ENCODE results near the gene RABEP1.

RABEP1 gene

GRCh38 chr17:5378566-5379207 lies 96.6 kb downstream of the RABEP1 start:
- H3K9ac ChIP-seq: no peak overlapping the region
- TF ChIP-seq Cebpa-rat (IDR thresholded peaks at IDR 0.05): no peak
- peaks cover 10% of the 10 kb centered on the region for H3K4me1 ChIP-seq
- H3K36me3 ChIP-seq: peaks cover 99% of the 10 kb centered on the region
- no peaks in the 10 kb centered on the region for H4K20me1 ChIP-seq
- no peak overlapping the region for H3K27ac ChIP-seq
- H3K9me3 ChIP-seq: no peaks in the 10 kb centered on the region
- no peak overlapping the region for H3K4me3 ChIP-seq
- H3K27me3 ChIP-seq: no peaks in the 10 kb centered on the region
- no peak overlapping the region for H3K4me2 ChIP-seq

GRCh38 chr17:5379351-5380107 lies 97.4 kb downstream of the RABEP1 start:
- Histone ChIP-seq H3K4me3 (no peak overlapping the region), H3K27ac (no peak overlapping the region), H3K4me1 (0 out of 2 replicates have a peak, but pooled peaks cover 2% of the 10 kb centered on the region), H3K9ac (no peak overlapping the region), H3K36me3 (peaks cover 99% of the 10 kb centered on the region), H4K20me1 (no peaks in the 10 kb centered on the region), H3K4me2 (no peak overlapping the region), H3K27me3 (no peaks in the 10 kb centered on the region), H3K9me3 (no peaks in the 10 kb centered on the region)
- no peak for TF ChIP-seq Cebpa-rat (IDR thresholded peaks at IDR 0.05)

- Histone ChIP-seq H4K20me1 (no peaks in the 10 kb centered on the region), H3K4me3 (no peak overlapping the region), H3K4me1 (no peaks in the 10 kb centered on the region), H3K9ac (no peak overlapping the region), H3K36me3 (peaks cover 99% of the 10 kb centered on the region), H3K9me3 (no peaks in the 10 kb centered on the region), H3K27me3 (no peaks in the 10 kb centered on the region), H3K27ac (no peak overlapping the region), H3K4me2 (no peak overlapping the region)
- TF ChIP-seq Cebpa-rat (IDR thresholded peaks at IDR 0.05): no peak
Observed at GRCh38 chr17:5380491-5381135, 98.5 kb downstream of the RABEP1 start.

- no peak for TF ChIP-seq Cebpa-rat (IDR thresholded peaks at IDR 0.05)
- Histone ChIP-seq H3K27me3 (no peaks in the 10 kb centered on the region), H3K9ac (no peak overlapping the region), H3K4me3 (no peak overlapping the region), H3K36me3 (peaks cover 99% of the 10 kb centered on the region), H3K4me1 (no peaks in the 10 kb centered on the region), H3K4me2 (no peak overlapping the region), H4K20me1 (no peaks in the 10 kb centered on the region), H3K27ac (no peak overlapping the region), H3K9me3 (no peaks in the 10 kb centered on the region)
Observed at GRCh38 chr17:5381542-5381941, 99.5 kb downstream of the RABEP1 start.

GRCh38 chr17:5391678-5392077 lies 109.6 kb downstream of the RABEP1 start:
- peaks cover 100% of the 10 kb centered on the region for H3K36me3 ChIP-seq
- 0 out of 2 replicates have a peak overlapping the region, but pooled peaks have one; percentile 6 for H3K9ac ChIP-seq
- no peaks in the 10 kb centered on the region for H3K4me1 ChIP-seq
- H3K27ac ChIP-seq: no peak overlapping the region
- no peak overlapping the region for H3K4me3 ChIP-seq
- H3K4me2 ChIP-seq: no peak overlapping the region
- peaks cover 26% of the 10 kb centered on the region for H4K20me1 ChIP-seq
- no peak for TF ChIP-seq Cebpa-rat (IDR thresholded peaks at IDR 0.05)
- no peaks in the 10 kb centered on the region for H3K9me3 ChIP-seq
- H3K27me3 ChIP-seq: no peaks in the 10 kb centered on the region

- Histone ChIP-seq H3K27ac (no peak overlapping the region), H3K4me1 (no peaks in the 10 kb centered on the region), H3K9me3 (0 out of 2 replicates have a peak, but pooled peaks cover 4% of the 10 kb centered on the region), H3K36me3 (peaks cover 99% of the 10 kb centered on the region), H3K27me3 (no peaks in the 10 kb centered on the region), H3K9ac (no peak overlapping the region), H4K20me1 (peaks cover 35% of the 10 kb centered on the region), H3K4me2 (no peak overlapping the region), H3K4me3 (no peak overlapping the region)
- no peak for TF ChIP-seq Cebpa-rat (IDR thresholded peaks at IDR 0.05)
Observed at GRCh38 chr17:5396612-5397011, 114.5 kb downstream of the RABEP1 start.

GRCh38 chr17:5399767-5400166 lies 117.7 kb downstream of the RABEP1 start:
- Histone ChIP-seq H3K36me3 (peaks cover 99% of the 10 kb centered on the region), H3K27me3 (no peaks in the 10 kb centered on the region), H3K9ac (no peak overlapping the region), H4K20me1 (peaks cover 57% of the 10 kb centered on the region), H3K4me1 (no peaks in the 10 kb centered on the region), H3K9me3 (0 out of 2 replicates have a peak, but pooled peaks cover 4% of the 10 kb centered on the region), H3K4me3 (no peak overlapping the region), H3K4me2 (no peak overlapping the region), H3K27ac (no peak overlapping the region)
- TF ChIP-seq Cebpa-rat (IDR thresholded peaks at IDR 0.05): no peak

GRCh38 chr17:5405400-5405799 lies 123.3 kb downstream of the RABEP1 start:
- Histone ChIP-seq H3K27ac (no peak overlapping the region), H3K4me1 (no peaks in the 10 kb centered on the region), H3K4me3 (no peak overlapping the region), H4K20me1 (peaks cover 87% of the 10 kb centered on the region), H3K36me3 (peaks cover 98% of the 10 kb centered on the region), H3K9ac (no peak overlapping the region), H3K4me2 (no peak overlapping the region), H3K9me3 (no peaks in the 10 kb centered on the region), H3K27me3 (no peaks in the 10 kb centered on the region)
- no peak for TF ChIP-seq Cebpa-rat (IDR thresholded peaks at IDR 0.05)

- Histone ChIP-seq H3K36me3 (peaks cover 99% of the 10 kb centered on the region), H4K20me1 (peaks cover 92% of the 10 kb centered on the region), H3K9ac (no peak overlapping the region), H3K4me2 (no peak overlapping the region), H3K9me3 (no peaks in the 10 kb centered on the region), H3K4me1 (no peaks in the 10 kb centered on the region), H3K4me3 (no peak overlapping the region), H3K27ac (no peak overlapping the region), H3K27me3 (no peaks in the 10 kb centered on the region)
- TF ChIP-seq Cebpa-rat (IDR thresholded peaks at IDR 0.05): no peak
Observed at GRCh38 chr17:5408186-5408585, 126.1 kb downstream of the RABEP1 start.
